GM21717 (cell line): ENCODE results near the gene KRTAP6-1.

Experiments
- ATAC-seq: cut with Tn5 transposase; IDR thresholded peaks from one replicate; pipeline ENCODE4 v1.9.1; 2021; ENCODE audit warnings: mild to moderate bottlenecking, moderate library complexity; ENCODE audit not compliant: unreplicated experiment

The KRTAP6-1 gene

GRCh38 chr21:30613836-30614235 is at the start of gene KRTAP6-1:
Gene KRTAP6-1 (minus strand): TSS chr21:30613930. CDS start chr21:30613904, 26 bp downstream.
- no peak for ATAC-seq

- ATAC-seq: no peak
Observed at GRCh38 chr21:30652891-30653290, 39.2 kb upstream of the KRTAP6-1 start.

DNA sequence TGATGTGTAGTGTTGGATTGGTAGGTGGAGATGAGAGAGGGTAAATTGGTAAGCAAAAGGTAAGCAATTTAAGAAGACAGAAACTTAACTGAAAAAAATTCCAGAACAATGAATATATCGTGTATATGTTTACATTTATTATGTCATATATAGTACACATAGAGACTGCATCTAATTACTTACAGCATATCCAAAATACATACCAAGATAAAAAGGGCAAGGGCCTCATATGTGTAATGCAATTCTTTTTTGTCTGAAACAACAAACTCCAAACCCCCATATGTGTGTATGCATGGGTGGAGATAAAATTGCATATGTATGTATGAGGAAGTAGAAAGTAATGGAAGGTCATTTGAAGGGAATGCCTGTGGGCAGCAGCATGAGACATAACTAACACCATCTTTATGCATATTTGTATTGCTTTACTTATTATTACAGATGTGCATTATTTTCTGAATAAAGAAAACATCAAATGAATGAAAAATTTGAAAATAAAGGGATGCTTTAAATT is 33.2 kb upstream of the KRTAP6-1 start:
- ATAC-seq: no peak

- ATAC-seq: no peak
Observed at GRCh38 chr21:30642564-30642963, 28.8 kb upstream of the KRTAP6-1 start, which contains the start of gene KRTAP20-3. Gene KRTAP20-3 (plus strand): TSS chr21:30642864.

DNA sequence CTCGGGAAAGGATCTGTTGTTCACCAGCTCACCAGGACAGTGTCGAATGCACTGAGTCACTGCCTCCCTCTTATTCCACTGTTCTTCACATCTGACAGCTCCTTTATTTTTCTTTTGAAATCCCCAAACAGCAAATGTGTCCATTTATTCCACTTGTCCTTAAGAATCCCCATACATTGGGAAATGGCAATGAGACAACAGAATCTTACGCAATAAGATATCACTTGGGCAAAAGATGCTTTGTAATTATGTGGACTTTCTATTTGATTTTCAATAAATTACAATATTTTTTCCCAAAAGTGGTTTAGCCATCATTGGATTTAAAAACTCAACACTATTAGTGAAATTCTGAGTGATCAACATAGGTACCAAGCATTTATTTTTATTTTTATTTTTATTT is 25.0 kb upstream of the KRTAP6-1 start:
- no peak for ATAC-seq

DNA sequence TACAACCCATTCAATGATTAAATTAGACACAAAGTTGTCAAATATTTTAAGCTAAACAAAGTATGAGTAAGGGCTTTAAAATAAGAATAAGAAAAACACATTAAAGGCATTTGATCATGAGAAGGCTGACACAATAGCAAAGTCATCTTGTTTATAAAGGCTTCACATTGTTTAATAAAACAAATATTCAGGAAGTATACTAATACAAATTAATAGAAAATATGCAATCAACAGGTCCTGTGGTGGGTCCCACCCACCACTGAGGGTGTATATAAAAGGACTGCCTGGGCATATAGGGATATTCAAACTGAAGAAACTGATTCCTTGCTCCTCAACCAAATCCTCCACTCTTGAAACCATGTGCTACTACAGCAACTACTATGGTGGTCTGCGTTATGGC is 21.2 kb upstream of the KRTAP6-1 start, which contains the start of gene KRTAP20-2:
Gene KRTAP20-2 (plus strand): TSS at position 301 of the 400 bp plus-strand sequence. CDS start 58 bp downstream, at position 359.
- ATAC-seq: no peak

- ATAC-seq: no peak
Observed at GRCh38 chr21:30629200-30629599, 15.5 kb upstream of the KRTAP6-1 start.

DNA sequence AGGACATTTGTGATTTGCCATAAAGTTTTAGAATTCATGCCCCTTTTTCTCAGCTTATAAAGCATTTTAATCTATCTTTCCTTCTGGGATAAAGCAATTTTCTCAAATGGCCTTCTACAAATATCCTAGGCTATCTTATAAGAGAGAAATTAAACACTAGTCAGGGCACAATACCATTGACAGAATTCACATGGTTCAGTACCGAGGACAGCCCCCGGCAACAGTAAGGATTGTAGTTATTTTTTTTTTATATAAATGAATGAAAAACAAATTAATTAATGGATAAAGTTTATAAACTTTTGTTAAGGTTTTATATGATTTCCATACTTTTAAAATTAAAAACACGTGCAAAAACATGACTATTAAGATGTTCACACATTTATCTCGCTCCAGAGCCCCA is 14.4 kb upstream of the KRTAP6-1 start:
- ATAC-seq: no peak

- no peak for ATAC-seq
Observed at GRCh38 chr21:30625449-30626165, 11.9 kb upstream of the KRTAP6-1 start.

- no peak for ATAC-seq
Observed at GRCh38 chr21:30623362-30623761, 9.6 kb upstream of the KRTAP6-1 start.

DNA sequence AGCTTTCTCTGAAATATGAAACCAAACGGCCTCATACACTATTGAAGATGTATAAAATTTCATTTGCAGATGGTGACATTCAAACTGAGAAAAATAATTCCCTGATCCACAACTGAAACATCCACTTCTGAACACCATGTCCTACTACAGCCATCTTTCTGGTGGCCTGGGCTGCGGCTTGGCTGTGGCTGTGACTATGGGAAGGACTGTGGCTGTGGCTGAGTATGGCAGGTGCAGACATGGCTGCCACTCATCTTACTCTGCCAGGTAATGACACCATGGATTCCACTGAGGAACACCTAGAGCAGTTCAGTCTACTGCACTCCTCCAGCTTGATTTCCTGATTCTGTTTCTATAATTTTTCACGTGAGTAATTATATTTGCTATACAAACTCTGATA is 6.8 kb upstream of the KRTAP6-1 start, which contains the start of gene KRTAP20-4:
Gene KRTAP20-4 (plus strand): TSS at position 106 of the 400 bp plus-strand sequence.
- ATAC-seq: no peak

DNA sequence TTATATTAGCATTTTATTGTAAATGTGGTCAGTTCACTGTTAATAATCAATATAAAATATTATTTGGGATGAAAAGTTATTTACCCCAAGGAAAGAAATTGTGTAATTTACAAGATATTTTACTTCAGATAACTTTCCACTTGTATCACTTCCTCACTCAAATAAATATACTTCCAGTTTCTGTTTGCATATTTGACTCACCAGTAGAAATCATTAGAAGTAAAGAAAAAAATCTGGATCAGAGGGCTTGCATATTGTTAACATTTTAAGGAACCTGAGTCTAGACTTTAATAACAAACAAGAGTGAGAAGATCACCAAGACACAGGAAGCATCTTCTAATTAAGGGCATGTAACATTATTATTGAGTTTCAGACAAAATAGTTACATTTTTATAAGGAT is 6.3 kb upstream of the KRTAP6-1 start:
- ATAC-seq: no peak

DNA sequence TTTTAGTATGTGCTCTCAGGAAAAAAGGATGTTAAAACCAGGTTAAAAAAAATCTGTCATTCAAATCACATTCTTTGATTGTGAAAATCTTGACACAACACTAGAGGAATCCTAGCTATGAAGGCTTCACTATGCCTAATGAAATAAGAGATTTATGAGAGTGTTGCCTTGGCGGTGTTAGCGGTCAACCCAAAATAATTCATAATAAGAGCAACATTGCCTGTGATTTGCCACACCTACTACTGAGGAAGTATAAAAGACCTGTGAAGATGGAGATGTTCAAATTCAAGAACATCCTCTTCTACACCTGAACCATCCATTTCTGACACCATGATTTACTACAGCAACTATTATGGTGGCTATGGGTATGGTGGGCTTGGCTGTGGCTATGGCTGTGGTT is 2.4 kb upstream of the KRTAP6-1 start, which contains the start of gene KRTAP20-1:
Gene KRTAP20-1 (plus strand): TSS at position 301 of the 400 bp plus-strand sequence. CDS start 30 bp downstream, at position 331.
- ATAC-seq: no peak

GRCh38 chr21:30615199-30615598 is 1.5 kb upstream of the KRTAP6-1 start:
- no peak for ATAC-seq

GRCh38 chr21:30612132-30612531 is 1.6 kb downstream of the KRTAP6-1 start:
- ATAC-seq: no peak

DNA sequence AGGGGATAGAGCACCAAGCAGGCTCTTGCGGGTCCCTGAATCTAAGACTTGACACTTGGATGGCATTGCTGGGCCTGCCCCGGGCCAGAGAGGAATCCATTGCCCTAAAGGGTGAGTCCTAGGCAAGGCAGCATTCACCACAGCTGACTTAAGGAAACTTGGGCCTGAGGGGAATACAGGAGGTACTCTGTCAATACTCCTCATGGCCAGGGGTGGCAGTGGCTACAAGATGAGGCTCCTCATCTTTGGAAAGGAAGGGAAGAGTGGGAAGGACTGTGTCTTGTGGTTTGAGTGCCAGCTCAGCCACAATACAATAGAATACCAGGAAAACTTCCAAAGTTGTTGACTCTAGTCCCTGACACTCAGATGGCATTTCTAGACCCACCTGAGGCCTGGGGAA is 7.8 kb downstream of the KRTAP6-1 start:
- ATAC-seq: no peak

GRCh38 chr21:30600787-30601186 is 12.9 kb downstream of the KRTAP6-1 start, which contains the start of gene KRTAP22-1:
Gene KRTAP22-1 (plus strand): TSS chr21:30601087.
- ATAC-seq: no peak

DNA sequence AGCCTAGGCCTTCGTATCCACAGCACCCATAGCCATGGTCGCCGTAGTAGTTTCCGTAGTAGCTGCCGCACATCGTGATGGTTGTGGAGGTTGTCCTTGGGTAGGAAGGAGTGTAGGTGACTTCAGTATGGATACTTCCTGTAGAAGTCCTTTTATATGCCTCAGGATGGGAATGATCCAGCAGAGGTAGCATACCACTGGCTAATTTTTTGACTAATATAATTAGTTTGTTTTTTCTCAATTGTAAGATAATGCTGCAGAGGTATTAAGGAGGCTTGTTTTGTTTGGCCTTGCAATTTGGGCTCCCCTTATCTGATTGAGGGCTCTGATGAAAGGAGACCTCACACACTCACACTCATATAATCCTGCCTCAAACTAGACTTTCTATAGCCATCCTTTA is 14.9 kb downstream of the KRTAP6-1 start, which contains the start of gene KRTAP6-2:
Gene KRTAP6-2 (minus strand): TSS at position 101 of the 400 bp plus-strand sequence. CDS start 28 bp downstream, at position 73.
- no peak for ATAC-seq

DNA sequence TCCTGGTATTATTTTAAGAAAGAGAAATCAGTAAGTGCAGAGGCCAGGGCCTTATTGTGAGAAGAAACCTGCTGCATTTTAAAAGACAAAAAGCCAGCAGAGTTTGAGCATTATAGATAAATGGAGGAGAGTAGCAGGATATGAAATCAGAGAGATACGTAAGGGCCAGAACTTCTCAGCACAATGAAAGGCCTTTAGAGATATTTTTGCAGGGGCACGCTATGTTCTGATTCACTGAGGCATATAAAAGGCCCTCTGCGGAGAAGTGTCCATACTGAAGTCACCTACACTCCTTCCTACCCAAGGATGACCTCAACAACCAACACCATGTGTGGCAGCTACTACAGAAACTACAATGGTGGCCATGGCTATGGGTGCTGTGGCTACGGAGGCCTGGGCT is 21.6 kb downstream of the KRTAP6-1 start, which contains the start of gene KRTAP6-3:
Gene KRTAP6-3 (plus strand): TSS at position 301 of the 400 bp plus-strand sequence. CDS start 6 bp downstream, at position 307.
- no peak for ATAC-seq

DNA sequence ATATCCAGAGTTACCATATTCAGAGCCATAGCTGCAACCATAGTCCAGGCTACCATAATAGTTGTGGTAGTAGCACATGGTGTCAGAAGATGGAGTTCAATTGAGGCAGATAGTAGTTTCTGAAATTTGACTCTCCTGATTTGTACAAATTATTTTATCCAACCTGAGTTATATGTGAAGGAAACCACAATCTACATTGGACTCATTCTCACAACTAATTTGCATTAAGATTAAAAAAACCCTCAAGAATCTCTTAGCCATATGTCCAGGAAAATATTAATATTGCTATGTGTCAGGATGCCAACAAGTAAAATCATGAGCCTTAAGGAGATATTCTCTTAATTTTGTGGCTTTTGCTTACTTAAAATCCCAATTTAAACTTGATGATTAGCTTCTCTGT is 23.4 kb downstream of the KRTAP6-1 start, which contains the start of gene KRTAP22-2:
Gene KRTAP22-2 (minus strand): TSS at position 101 of the 400 bp plus-strand sequence.
- ATAC-seq: no peak

- ATAC-seq: no peak
Observed at GRCh38 chr21:30582870-30583269, 30.9 kb downstream of the KRTAP6-1 start.

DNA sequence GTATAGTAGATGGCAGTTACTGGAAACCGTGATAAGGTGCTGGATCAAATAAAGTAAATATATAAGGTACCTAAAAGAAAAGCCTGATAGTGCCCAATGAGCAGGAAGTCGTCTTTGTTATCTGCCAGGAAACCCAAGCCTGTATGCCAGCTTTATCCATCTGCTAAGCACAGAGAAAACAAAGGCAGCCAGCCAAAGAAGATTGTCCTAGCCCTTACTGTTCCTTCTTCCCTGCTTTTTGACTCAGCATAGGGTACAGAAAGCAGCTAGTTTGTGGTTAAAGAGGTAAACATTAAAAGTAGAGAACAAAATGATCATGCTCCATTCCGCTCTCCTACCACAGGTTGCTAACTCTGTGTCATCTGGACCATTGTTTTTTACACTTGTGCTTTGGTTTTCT is 33.6 kb downstream of the KRTAP6-1 start:
- no peak for ATAC-seq
